ENCODE measurements around the gene ETNPPL.
"Not testable (repeated sequence)": the region's sequence is repeated elsewhere in the genome, so short reads cannot be mapped to it uniquely, and the experiment has no call there.

- not testable (repeated sequence) for TF ChIP-seq CTCF, POLR2A (IDR thresholded peaks at IDR 0.05)
These were observed 52.3 kb downstream of the ETNPPL start for GRCh38 chr4:108710578-108710977.

All from Peyer's patch (tissue), 4 donors.